Endothelial cell of umbilical vein (primary cell): ENCODE measurements around the gene INSYN2B. TPM values are rescaled to one million over a fixed set of nuclear protein-coding genes. Genes with fewer than 3 reads are reported as not detected.

ENCODE experiments used
- BruUV-seq: library from RNA; stranded (reverse); fragments of 400-500 nt; replicated peaks from 2 replicates; lab custom pipeline; 2021; lab: Mats Ljungman, UMichigan
- CTCF ChIA-PET: fragments of 300-600, 350-600 bp; sonication (Branson Sonifier 250); formaldehyde crosslinking; loops from one replicate; lab custom pipeline; 2021; ENCODE audit warnings: antibody characterized with exemption, inconsistent platforms; lab: Charles Lee
- POLR2A ChIA-PET: fragments of 300-600, 350-600 bp; sonication (Branson Sonifier 250); formaldehyde crosslinking; loops from one replicate; lab custom pipeline; 2021; ENCODE audit warnings: antibody characterized with exemption, inconsistent platforms; lab: Charles Lee
- DNase-seq: peaks from one replicate; pipeline ENCODE4 v3.0.0-alpha.2; 2011; ENCODE audit warnings: low read depth, low spot score
- FAIRE-seq: peaks from 2 replicates; lab custom pipeline; 2011; peaks lifted over from hg19 to GRCh38; lab: Jason Lieb, UNC
- H2AFZ ChIP-seq: 2 replicates; pipeline ENCODE4 v1.6.0; 2012; ENCODE audit warnings: low read depth, low read length, control low read depth, inconsistent platforms
- H3K27ac ChIP-seq: 2 replicates; pipeline ENCODE4 v1.5.1; 2011; ENCODE audit warnings: low read depth, mild to moderate bottlenecking, control low read depth, low read length, moderate library complexity; ENCODE audit not compliant: insufficient read depth
- H3K27me3 ChIP-seq, 2 experiments: 2 replicates each; pipeline versions ENCODE4 v1.6.0 to v1.6.1; 2011; ENCODE audit warnings: low read length in 2 of 2, mixed read lengths in 1 of 2; ENCODE audit not compliant: control insufficient read depth in 2 of 2, insufficient read depth in 2 of 2
- H3K36me3 ChIP-seq, 2 experiments: 2 replicates in 1 of 2; 3 replicates in 1 of 2; pipeline ENCODE4 v1.5.1; 2011; ENCODE audit warnings: low read length in 2 of 2, mild to moderate bottlenecking in 1 of 2, moderate library complexity in 1 of 2; ENCODE audit not compliant: control insufficient read depth in 2 of 2, insufficient read depth in 2 of 2; ENCODE audit errors: extremely low read depth in 1 of 2
- H3K4me1 ChIP-seq: 3 replicates; pipeline ENCODE4 v1.5.1; 2011; ENCODE audit warnings: mild to moderate bottlenecking, low read length; ENCODE audit not compliant: control insufficient read depth, insufficient read depth; ENCODE audit errors: extremely low read depth
- H3K4me2 ChIP-seq: 2 replicates; pipeline ENCODE4 v1.6.1; 2011; ENCODE audit warnings: low read length, control low read depth, mixed read lengths; ENCODE audit not compliant: insufficient read depth
- H3K4me3 ChIP-seq, 3 experiments: fragments of 200-600 bp in 1 of 3; sonication (generic), shearing (Covaris generic) in 1 of 3; replicated peaks in 1 of 3; 2 replicates each; pipeline ENCODE4 v1.5.1; 2011 to 2016; ENCODE audit warnings: control low read depth in 3 of 3, low read length in 3 of 3, mild to moderate bottlenecking in 2 of 3, inconsistent platforms in 1 of 3, low read depth in 1 of 3, moderate library complexity in 1 of 3; ENCODE audit not compliant: insufficient read depth in 1 of 3
- H3K79me2 ChIP-seq: 2 replicates; pipeline ENCODE4 v1.6.0; 2012; ENCODE audit warnings: low read length, inconsistent platforms; ENCODE audit not compliant: control insufficient read depth, insufficient read depth
- H3K9ac ChIP-seq: replicated peaks from 2 replicates; pipeline ENCODE3; 2011; ENCODE audit warnings: low read length, control low read depth; ENCODE audit not compliant: insufficient read depth; ENCODE audit errors: extremely low read depth
- H3K9me1 ChIP-seq: replicated peaks from 3 replicates; pipeline ENCODE4 v1.6.0; 2011; ENCODE audit warnings: mild to moderate bottlenecking, low read length; ENCODE audit not compliant: control insufficient read depth, insufficient read depth; ENCODE audit errors: extremely low read depth
- H3K9me3 ChIP-seq: replicated peaks from 2 replicates; pipeline ENCODE4 v1.5.1; 2012; ENCODE audit warnings: low read length, inconsistent platforms; ENCODE audit not compliant: control insufficient read depth, insufficient read depth
- H4K20me1 ChIP-seq: replicated peaks from 2 replicates; pipeline ENCODE3; 2011; ENCODE audit warnings: mild to moderate bottlenecking, low read length; ENCODE audit not compliant: control insufficient read depth, insufficient read depth; ENCODE audit errors: extremely low read depth
- EZH2 ChIP-seq: IDR thresholded peaks from 2 replicates; pipeline ENCODE4 v1.6.1; 2012; ENCODE audit warnings: borderline replicate concordance, low read depth, mild to moderate bottlenecking, moderate library complexity, low read length, inconsistent platforms; ENCODE audit not compliant: severe bottlenecking
- FOS ChIP-seq: IDR thresholded peaks from 2 replicates; pipeline ENCODE4 v1.6.1; 2011; ENCODE audit warnings: mild to moderate bottlenecking, low read length, moderate library complexity, borderline replicate concordance; ENCODE audit not compliant: insufficient read depth
- GATA2 ChIP-seq: IDR thresholded peaks from 2 replicates; pipeline ENCODE4 v1.7.0; 2011; ENCODE audit warnings: low read depth, mild to moderate bottlenecking, moderate library complexity, mixed read lengths, low read length; ENCODE audit not compliant: insufficient read length, insufficient read depth
- JUN ChIP-seq: IDR thresholded peaks from 2 replicates; pipeline ENCODE4 v1.6.1; 2011; ENCODE audit warnings: borderline replicate concordance, low read depth; ENCODE audit not compliant: insufficient read length, insufficient read depth
- MYC ChIP-seq: IDR thresholded peaks from one replicate; pipeline ENCODE4 v1.6.1; 2011; ENCODE audit warnings: mild to moderate bottlenecking, low read depth, low read length
- POLR2A ChIP-seq: IDR thresholded peaks from 2 replicates; pipeline ENCODE4 v1.6.1; 2012; ENCODE audit warnings: low read depth, mild to moderate bottlenecking, control low read depth, low read length
- POLR2AphosphoS5 ChIP-seq: IDR thresholded peaks from 2 replicates; pipeline ENCODE4 v1.6.1; 2012; ENCODE audit warnings: low read depth, mild to moderate bottlenecking, control low read depth, low read length, moderate library complexity; ENCODE audit not compliant: insufficient read depth
- dilution Hi-C: fragments of 300-500 bp; cut with MboI; formaldehyde crosslinking; loops from one replicate; pipeline ENCODE4 v1.15.0; 2019; ENCODE audit warnings: low sequenced_read_pairs; ENCODE audit not compliant: extremely low pct_ligation_motif_present
- intact Hi-C: fragments of 100-400 bp; cut with micrococcal nuclease; formaldehyde crosslinking; loops from one replicate; pipeline ENCODE4 v1.10.0; 2022
- polyA plus RNA-seq, 4 experiments: library from polyadenylated mRNA; depleted of rRNA in 3 of 4; stranded (reverse) in 3 of 4; unstranded in 1 of 4; fragments of >200 nt; gene quantifications; 2 replicates each; pipeline versions ENCODE4 v1.2.1 to v1.2.3, GENCODE V29; 2011 to 2012; ENCODE audit warnings: missing spikeins in 1 of 4
- total RNA-seq: library from RNA; stranded (reverse); gene quantifications from 2 replicates; pipeline ENCODE4 v1.2.3, GENCODE V29; 2021
- TF ChIP-seq, protein P1 (sequence below), 2 donors: IDR thresholded peaks; 1 replicate in 1 of 2; 2 replicates in 1 of 2; pipeline ENCODE4 v1.5.1; 2011; ENCODE audit warnings: low read length in 2 of 2, mild to moderate bottlenecking in 2 of 2, moderate library complexity in 2 of 2, control low read depth in 1 of 2, inconsistent platforms in 1 of 2, low read depth in 1 of 2; ENCODE audit not compliant: insufficient read depth in 1 of 2; ENCODE audit errors: extremely low read depth in 1 of 2
- TF ChIP-seq, protein P2 (sequence below): IDR thresholded peaks from 2 replicates; pipeline ENCODE4 v1.6.1; 2011; ENCODE audit not compliant: insufficient read depth, insufficient read length

The INSYN2B gene
- total and polyA plus RNA-seq, 2 donors (not counting 3 experiments of a cell fraction or from before 2014, with no cell fraction given): 8.2 to 17.1 TPM

DNA sequence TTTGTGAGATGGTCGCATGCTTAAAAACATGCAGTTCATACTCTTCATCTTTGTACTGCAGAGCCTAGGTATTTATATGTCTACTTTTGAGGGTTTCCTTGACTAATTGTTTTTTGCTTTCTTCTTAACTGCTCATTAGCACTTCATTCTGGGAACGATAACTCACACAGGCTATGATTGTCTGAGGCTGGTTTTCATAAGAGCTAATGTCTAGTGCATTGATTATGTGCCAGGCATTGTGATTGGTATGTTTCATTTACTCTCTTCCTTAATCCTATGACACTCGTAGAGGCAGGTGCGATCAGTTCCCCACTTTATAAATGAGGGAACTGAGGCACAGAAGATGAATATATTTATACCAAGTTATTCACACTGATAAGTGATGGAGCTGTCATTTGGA, 93.6 kb downstream of the INSYN2B start:
- ChIA-PET CTCF (interaction anchor here (1.4 kb wide), 1 partner anchor 94 kb away, joined by 6 read pairs; the partner anchor contains the start of gene INSYN2B), POLR2A (no interaction called here)
- H3K9ac ChIP-seq: no peak overlapping the region
- no peaks in the 10 kb centered on the region for H3K9me1 ChIP-seq
- DNase-seq: no peak
- TF ChIP-seq MYC (no peak), EZH2 (no peak), POLR2AphosphoS5 (no peak), JUN (no peak), POLR2A (no peak), GATA2 (no peak), FOS (no peak)
- TF ChIP-seq, protein P1, sequence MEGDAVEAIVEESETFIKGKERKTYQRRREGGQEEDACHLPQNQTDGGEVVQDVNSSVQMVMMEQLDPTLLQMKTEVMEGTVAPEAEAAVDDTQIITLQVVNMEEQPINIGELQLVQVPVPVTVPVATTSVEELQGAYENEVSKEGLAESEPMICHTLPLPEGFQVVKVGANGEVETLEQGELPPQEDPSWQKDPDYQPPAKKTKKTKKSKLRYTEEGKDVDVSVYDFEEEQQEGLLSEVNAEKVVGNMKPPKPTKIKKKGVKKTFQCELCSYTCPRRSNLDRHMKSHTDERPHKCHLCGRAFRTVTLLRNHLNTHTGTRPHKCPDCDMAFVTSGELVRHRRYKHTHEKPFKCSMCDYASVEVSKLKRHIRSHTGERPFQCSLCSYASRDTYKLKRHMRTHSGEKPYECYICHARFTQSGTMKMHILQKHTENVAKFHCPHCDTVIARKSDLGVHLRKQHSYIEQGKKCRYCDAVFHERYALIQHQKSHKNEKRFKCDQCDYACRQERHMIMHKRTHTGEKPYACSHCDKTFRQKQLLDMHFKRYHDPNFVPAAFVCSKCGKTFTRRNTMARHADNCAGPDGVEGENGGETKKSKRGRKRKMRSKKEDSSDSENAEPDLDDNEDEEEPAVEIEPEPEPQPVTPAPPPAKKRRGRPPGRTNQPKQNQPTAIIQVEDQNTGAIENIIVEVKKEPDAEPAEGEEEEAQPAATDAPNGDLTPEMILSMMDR (IDR thresholded peaks at IDR 0.05; ENCODE audit: extremely low read depth in 1 of 2, insufficient read depth in 1 of 2, low read depth in 1 of 2, low read length in 2 of 2): no peak
- TF ChIP-seq, protein P2, sequence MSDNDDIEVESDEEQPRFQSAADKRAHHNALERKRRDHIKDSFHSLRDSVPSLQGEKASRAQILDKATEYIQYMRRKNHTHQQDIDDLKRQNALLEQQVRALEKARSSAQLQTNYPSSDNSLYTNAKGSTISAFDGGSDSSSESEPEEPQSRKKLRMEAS: no peak
- peaks cover 0 to 8% of the 10 kb centered on the region in 2 experiments for H3K36me3 ChIP-seq
- H3K79me2 ChIP-seq: peaks cover 6% of the 10 kb centered on the region
- no peak overlapping the region for H3K27ac ChIP-seq
- no TSS peak for BruUV-seq
- H3K4me1 ChIP-seq: no peaks in the 10 kb centered on the region
- dilution Hi-C loops (no loop called here), intact Hi-C loops (no loop called here)
- no peaks in the 10 kb centered on the region for H3K27me3 ChIP-seq
- no peak overlapping the region for H3K4me2 ChIP-seq
- H3K4me3 ChIP-seq: no peak overlapping the region
- no peaks in the 10 kb centered on the region for H4K20me1 ChIP-seq
- no peak for FAIRE-seq
- no peaks in the 10 kb centered on the region for H3K9me3 ChIP-seq
- H2AFZ ChIP-seq: no peak overlapping the region
